Activated naive CD4-positive, alpha-beta T cell treated with Interleukin-2 at 50 U/mL for 16 hours (primary cell): ENCODE results near the gene PIGZ.
"Not testable (repeated sequence)": the region's sequence is repeated elsewhere in the genome, so short reads cannot be mapped to it uniquely, and the experiment has no call there.

Experiments used
- DNase-seq: peaks from one replicate; pipeline ENCODE4 v3.0.0-alpha.2; 2020

PIGZ gene

DNA sequence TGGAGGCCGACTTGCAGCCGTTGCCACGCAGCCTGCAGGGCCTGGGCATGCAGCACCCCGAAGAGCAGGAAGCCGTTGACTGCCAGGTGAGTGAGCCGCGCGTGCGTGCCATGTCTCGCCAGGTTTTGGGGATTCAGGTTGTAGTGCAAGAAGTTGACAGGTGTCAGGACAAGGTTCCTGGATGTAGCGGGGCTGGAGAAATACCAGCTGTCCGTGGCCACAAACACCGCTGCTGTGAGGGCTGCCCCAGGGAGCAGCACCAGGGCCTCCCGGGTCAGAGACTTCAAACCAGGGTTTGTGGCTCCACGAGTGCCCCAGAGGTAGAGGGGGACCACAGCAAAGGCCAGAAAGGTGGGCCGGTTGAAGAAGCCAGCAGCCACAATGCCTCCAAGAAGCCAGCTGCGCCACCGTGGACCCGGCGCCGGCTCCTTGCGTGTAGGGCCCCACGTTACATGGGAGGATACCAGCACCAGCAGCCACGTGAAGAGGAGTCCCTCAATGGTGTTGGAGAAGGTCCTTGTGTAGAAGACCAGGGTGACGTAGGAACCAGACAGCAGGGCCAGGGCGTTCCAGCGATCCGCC, 20.7 kb downstream of the PIGZ start:
- DNase-seq = no peak

DNA sequence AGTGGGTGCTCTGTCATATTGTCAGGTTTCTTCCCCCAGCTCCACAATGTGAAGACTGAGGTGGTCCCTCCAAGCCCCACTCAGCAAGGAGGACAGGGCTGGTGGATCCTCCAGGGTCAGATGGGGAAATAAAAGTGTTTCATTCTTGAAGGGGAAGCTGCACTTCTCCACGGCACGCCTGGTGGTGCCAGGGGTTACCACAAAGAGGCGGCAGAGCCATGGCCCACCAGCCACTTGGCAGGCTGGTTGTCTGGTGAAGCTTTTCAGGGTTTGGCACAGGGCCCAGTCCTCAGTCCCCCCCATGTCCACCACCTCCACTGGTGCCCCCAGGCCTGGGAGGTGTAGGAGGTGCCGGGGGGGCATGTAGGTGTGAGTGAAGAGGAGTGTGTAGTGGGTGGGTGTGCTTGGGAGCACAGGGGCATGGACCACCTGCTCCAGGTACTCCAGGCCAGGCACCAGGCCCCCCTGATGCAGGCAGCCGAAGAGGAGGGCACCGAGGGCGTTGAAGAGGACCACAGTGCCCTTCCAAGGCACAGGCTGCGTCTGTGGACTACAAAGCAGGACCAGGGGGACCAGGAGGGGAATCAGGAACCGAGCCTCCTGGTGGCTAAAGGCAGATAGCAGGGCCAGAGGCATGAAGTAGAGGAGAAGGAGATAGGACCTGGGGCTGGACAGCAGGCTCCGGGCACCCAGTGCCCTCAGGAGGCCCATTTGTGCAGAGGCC, 21.3 kb downstream of the PIGZ start:
- no peak for DNase-seq

DNA sequence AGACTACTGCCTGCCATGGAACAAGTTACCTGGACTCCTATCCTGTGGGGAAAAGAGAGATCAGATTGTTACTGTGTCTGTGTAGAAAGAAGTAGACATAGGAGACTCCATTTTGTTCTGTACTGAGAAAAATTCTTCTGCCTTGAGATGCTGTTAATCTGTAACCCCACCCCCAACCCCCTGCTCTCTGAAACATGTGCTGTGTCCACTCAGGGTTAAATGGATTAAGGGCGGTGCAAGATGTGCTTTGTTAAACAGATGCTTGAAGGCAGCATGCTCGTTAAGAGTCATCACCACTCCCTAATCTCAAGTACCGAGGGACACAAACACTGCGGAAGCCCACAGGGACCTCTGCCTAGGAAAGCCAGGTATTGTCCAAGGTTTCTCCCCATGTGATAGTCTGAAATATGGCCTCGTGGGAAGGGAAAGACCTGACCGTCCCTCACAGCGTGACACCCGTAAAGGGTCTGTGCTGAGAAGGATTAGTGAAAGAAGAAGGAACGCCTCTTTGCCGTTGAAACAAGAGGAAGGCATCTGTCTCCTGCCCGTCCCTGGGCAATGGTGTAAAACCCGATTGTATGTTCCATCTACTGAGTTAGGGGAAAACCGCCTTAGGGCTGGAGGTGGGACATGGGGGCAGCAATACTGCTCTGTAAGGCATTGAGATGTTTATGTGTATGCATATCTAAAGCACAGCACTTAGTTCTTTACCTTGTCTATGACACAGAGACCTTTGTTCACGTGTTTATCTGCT, 24.4 kb downstream of the PIGZ start:
- DNase-seq = not testable (repeated sequence)

GRCh38 chr3:196942915-196943277, 25.7 kb downstream of the PIGZ start:
- DNase-seq = no peak

DNA sequence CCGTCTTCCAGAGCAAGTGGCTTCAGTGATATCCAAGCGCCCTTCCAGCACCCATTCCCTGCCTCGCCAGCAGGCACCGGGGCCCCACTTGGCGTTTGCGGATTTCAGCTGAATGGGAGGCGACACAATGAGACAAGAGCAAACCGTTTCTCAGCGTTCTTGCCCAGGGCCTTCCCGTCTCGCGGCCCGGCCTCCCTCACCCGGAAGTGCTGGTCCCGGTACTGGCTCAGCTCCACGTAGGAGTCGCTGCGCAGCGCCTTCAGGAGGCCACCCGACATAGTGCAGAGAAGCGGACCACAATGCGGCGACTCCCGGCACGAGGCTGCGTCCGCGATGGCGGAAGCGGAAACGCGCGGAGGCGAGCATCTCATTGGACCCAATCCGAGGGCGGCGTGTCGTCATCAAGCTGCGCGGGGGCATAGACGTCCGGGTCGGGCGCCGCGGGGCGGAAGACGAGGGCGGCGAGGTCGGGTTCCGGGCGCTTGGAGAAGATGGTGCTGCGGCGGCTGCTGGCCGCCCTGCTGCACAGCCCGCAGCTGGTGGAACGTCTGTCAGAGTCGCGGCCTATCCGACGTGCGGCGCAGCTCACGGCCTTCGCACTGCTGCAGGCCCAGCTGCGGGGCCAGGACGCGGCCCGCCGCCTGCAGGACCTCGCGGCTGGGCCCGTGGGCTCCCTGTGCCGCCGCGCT, 26.3 kb downstream of the PIGZ start, which contains the start of gene NCBP2:
Gene NCBP2, minus strand, starts transcription at position 303 of the 689 bp plus-strand sequence. Its CDS starts 25 bp downstream, at position 278.
- DNase-seq = peak; percentile 100

DNA sequence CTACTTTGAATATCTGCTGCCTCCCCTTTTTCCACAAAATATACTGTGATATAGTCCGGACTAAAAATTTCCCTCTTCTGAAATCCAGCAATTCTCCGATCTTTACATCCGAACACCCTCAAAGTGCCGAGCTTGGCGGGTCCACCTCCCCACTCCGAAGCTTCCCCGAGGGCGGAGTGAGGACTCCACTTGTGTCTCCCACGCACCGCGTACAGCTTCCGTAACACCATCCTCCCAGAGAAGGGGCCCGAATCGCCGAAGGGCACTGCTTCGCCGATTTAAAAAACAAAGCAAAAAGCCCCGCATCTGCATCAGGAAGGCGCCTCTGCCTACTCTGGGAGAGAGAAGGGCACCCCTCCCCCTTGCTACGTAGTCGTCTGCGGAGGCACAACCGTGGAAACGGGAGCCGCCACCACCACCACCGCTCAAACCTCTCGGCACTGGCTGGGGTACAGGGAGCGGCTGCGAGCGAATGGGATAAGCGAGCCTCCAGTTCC, 26.9 kb downstream of the PIGZ start:
- peak; percentile 75 for DNase-seq

DNA sequence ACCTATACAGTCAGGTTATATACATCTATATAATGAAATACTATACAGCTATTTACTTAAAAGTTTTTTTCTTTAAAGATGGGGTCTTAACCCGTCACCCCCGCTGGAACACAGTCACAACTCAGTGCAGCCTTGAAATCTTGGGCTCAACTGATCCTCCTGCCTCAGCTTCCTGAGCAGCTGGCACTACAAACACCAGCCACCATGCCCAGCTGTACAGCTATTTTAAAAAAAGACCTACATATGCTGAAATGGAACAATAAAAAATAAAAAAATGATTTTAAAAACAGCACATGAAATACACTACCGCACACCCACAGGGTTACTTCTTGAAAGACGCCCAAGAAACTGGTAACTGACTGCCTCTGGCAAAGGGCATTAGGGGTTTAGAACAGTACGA, 30.1 kb downstream of the PIGZ start:
- DNase-seq = no peak

GRCh38 chr3:196938124-196938523, 30.5 kb downstream of the PIGZ start:
- DNase-seq = no peak

- DNase-seq = no peak
Measured at GRCh38 chr3:196936288-196936687, 32.3 kb downstream of the PIGZ start.

DNA sequence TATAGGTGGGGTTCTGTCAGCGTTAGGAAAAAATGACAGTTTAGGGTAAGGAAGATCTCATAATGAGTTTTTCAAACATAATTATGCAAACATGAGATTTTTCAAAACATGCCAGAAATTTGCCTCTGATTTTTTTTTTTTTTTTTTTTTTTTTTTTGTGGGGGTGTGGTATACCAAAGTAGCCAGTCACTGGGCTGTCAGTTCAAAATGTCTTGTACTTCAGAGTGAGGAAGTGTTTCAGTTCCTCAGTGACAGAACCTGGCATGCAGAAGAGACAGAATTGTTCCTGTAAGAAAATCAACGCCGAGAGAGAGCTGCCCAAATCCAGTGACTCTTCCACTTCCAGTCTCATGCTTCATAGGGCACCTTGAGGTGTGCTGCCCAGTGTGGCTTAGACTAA, 36.0 kb downstream of the PIGZ start:
- DNase-seq = no peak

DNA sequence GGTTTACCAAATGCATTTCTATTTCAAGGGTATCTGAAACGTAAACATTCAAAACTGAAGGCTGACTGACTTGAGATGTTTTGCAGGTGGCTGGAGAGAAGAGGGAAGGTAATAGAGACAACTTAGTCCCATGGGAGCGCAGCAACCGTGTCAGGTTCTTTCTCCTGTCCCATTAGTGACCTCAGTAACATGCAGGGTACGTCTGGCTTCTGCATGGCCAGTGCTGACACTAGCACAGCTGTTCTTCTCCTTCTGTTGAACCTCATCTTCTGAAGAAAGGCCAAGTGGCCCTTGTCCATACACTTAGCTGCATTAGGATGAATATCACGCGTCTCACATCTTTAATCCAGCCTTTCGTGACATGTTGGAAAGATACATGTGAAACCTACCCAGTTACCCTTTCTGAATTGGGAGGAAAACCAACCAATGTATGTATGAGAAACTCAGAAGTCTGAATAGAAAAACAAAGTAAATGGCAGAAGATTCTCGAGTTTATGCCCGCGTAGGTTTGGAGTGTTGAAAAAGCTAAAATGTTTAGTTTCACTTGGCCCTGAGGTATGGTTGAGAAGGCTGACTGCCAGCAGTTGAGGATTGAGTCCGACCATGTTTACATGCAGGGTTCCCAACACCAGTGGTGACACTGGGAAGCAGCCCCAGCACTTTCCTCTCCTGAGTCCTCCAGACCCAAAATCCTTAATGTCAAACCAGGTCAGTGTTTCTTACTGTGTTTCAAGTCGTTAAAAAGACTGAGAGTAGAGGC, 36.6 kb downstream of the PIGZ start:
- no peak for DNase-seq

DNA sequence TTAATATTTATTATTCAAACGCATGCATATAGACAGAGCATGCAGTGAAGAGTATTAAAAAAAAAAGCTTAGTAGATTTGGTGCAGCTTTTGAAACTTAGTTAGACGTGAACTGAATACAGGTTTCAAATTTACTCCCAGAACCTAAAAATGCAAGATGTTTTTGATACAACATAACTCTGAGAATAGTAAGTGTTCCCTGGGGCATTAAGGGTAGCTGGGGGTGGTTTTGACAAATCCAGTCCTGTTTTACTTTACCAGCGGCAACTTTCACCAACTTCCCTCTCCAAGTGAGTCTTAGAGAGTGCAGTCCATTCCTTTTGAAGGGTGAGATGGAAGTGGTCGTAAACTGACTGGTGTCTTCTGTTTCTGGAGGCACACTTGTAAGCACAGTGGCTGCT, 37.5 kb downstream of the PIGZ start:
- DNase-seq = no peak

- DNase-seq = no peak
Measured at GRCh38 chr3:196927571-196928453, 40.8 kb downstream of the PIGZ start.

- DNase-seq = no peak
Measured at GRCh38 chr3:196920733-196921132, 47.9 kb downstream of the PIGZ start.

GRCh38 chr3:196918968-196919367, 49.7 kb downstream of the PIGZ start:
- DNase-seq = no peak

- DNase-seq = no peak
Measured at GRCh38 chr3:196916995-196917394, 51.6 kb downstream of the PIGZ start.

- DNase-seq = no peak
Measured at GRCh38 chr3:196916221-196916620, 52.4 kb downstream of the PIGZ start.

DNA sequence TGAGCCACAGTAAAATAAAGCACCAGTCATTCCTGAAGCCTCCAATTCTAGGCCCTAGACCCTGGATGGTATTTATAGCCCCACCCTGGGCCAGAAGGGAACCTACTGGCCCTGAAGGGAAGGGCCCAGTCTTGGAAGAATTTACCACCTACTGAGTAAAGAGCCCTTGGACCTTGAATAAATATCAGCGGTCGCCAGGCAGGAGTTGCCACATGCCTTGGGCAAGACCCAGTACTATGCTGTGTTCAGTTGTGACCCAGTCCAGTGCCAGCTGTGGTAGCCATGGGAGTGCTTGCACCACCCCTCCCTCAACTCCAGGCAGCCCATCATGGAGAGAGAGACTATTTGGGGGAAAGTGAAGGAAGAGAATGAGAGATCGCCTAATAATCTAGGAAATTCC, 53.3 kb downstream of the PIGZ start:
- DNase-seq = no peak

- no peak for DNase-seq
Measured at GRCh38 chr3:196914866-196915265, 53.8 kb downstream of the PIGZ start.

- DNase-seq = no peak
Measured at GRCh38 chr3:196903740-196904139, 64.9 kb downstream of the PIGZ start.

GRCh38 chr3:196902296-196902695, 66.3 kb downstream of the PIGZ start:
- no peak for DNase-seq
